Endothelial cell of umbilical vein (primary cell): ENCODE data around the gene BTBD2.

ENCODE experiments used
- CTCF ChIP-seq, 2 donors: IDR thresholded peaks; 1 replicate in 1 of 2; 2 replicates in 1 of 2; pipeline ENCODE4 v1.5.1; 2011; ENCODE audit warnings: low read length in 2 of 2, mild to moderate bottlenecking in 2 of 2, moderate library complexity in 2 of 2, control low read depth in 1 of 2, inconsistent platforms in 1 of 2, low read depth in 1 of 2; ENCODE audit not compliant: insufficient read depth in 1 of 2; ENCODE audit errors: extremely low read depth in 1 of 2
- EZH2 ChIP-seq: IDR thresholded peaks from 2 replicates; pipeline ENCODE4 v1.6.1; 2012; ENCODE audit warnings: borderline replicate concordance, low read depth, mild to moderate bottlenecking, moderate library complexity, low read length, inconsistent platforms; ENCODE audit not compliant: severe bottlenecking
- FOS ChIP-seq: IDR thresholded peaks from 2 replicates; pipeline ENCODE4 v1.6.1; 2011; ENCODE audit warnings: mild to moderate bottlenecking, low read length, moderate library complexity, borderline replicate concordance; ENCODE audit not compliant: insufficient read depth
- MAX ChIP-seq: IDR thresholded peaks from 2 replicates; pipeline ENCODE4 v1.6.1; 2011; ENCODE audit not compliant: insufficient read depth, insufficient read length
- MYC ChIP-seq: IDR thresholded peaks from one replicate; pipeline ENCODE4 v1.6.1; 2011; ENCODE audit warnings: mild to moderate bottlenecking, low read depth, low read length
- POLR2A ChIP-seq: IDR thresholded peaks from 2 replicates; pipeline ENCODE4 v1.6.1; 2012; ENCODE audit warnings: low read depth, mild to moderate bottlenecking, control low read depth, low read length
- POLR2AphosphoS5 ChIP-seq: IDR thresholded peaks from 2 replicates; pipeline ENCODE4 v1.6.1; 2012; ENCODE audit warnings: low read depth, mild to moderate bottlenecking, control low read depth, low read length, moderate library complexity; ENCODE audit not compliant: insufficient read depth

- peak; percentile 100 for TF ChIP-seq POLR2AphosphoS5
- no peak for TF ChIP-seq MAX
- peak; percentile 100 for TF ChIP-seq POLR2A
- TF ChIP-seq CTCF (IDR thresholded peaks at IDR 0.05; ENCODE audit: extremely low read depth in 1 of 2, insufficient read depth in 1 of 2, low read depth in 1 of 2, low read length in 2 of 2), result peak; percentile 59 to 61
- TF ChIP-seq EZH2, result no peak
- no peak for TF ChIP-seq FOS
- no peak for TF ChIP-seq MYC
Observed at GRCh38 chr19:2050991-2051772, 35.7 kb upstream of the BTBD2 start, which contains the start of gene MKNK2.
